GM12892 (cell line): ENCODE measurements around the gene ICE2. TPM values are rescaled to one million over a fixed set of nuclear protein-coding genes. Genes with fewer than 3 reads are reported as not detected.
A peak's percentile ranks its signal among the peaks of the same experiment; 100 is the strongest.

Experiments
- DNase-seq: peaks from one replicate; pipeline ENCODE4 v3.0.0; 2011; ENCODE audit not compliant: insufficient read length
- FAIRE-seq: peaks from 2 replicates; lab custom pipeline; 2011; peaks lifted over from hg19 to GRCh38; lab: Jason Lieb, UNC
- POLR2A ChIP-seq: IDR thresholded peaks from 2 replicates; pipeline ENCODE4 v1.6.1; 2011; ENCODE audit warnings: low read depth, low read length, control low read depth
- POLR2AphosphoS5 ChIP-seq: IDR thresholded peaks from 2 replicates; pipeline ENCODE4 v1.6.1; 2011; ENCODE audit warnings: low read depth, low read length, control low read depth
- TAF1 ChIP-seq: IDR thresholded peaks from 2 replicates; pipeline ENCODE4 v1.6.1; 2011; ENCODE audit warnings: low read depth, mild to moderate bottlenecking, control low read depth, low read length, borderline replicate concordance
- polyA plus RNA-seq: library from polyadenylated mRNA; unstranded; fragments of >200 nt; gene quantifications from one replicate; pipeline ENCODE4 v1.2.1, GENCODE V29; 2012; ENCODE audit warnings: missing spikeins, inconsistent platforms; ENCODE audit not compliant: missing spikeins

ICE2 gene
- 36.3 TPM for polyA plus RNA-seq

GRCh38 chr15:60478566-60479360 lies at the start of gene ICE2:
TSS of gene ICE2 (minus strand) at chr15:60479142. CDS start at chr15:60477977, 1,165 bp downstream.
- peak; percentile 93 for FAIRE-seq
- peak; percentile 53 for DNase-seq
- TF ChIP-seq POLR2AphosphoS5 (peak; percentile 98), TAF1 (peak; percentile 86), POLR2A (peak; percentile 98)

- FAIRE-seq (no peak), DNase-seq (no peak)
- no peak for TF ChIP-seq POLR2AphosphoS5
- no peak for TF ChIP-seq TAF1
- no peak for TF ChIP-seq POLR2A
Observed at GRCh38 chr15:60528530-60528929, 49.6 kb upstream of the ICE2 start.

GRCh38 chr15:60527456-60527855 lies 48.5 kb upstream of the ICE2 start:
- FAIRE-seq (no peak), DNase-seq (no peak)
- TF ChIP-seq POLR2A (no peak), POLR2AphosphoS5 (no peak), TAF1 (no peak)

GRCh38 chr15:60526127-60526616 lies 47.2 kb upstream of the ICE2 start:
- TF ChIP-seq POLR2AphosphoS5 (no peak), TAF1 (no peak), POLR2A (no peak)
- no peak for FAIRE-seq
- DNase-seq: no peak

GRCh38 chr15:60525341-60526039 lies 46.5 kb upstream of the ICE2 start:
- FAIRE-seq (no peak), DNase-seq (no peak)
- no peak for TF ChIP-seq POLR2A
- no peak for TF ChIP-seq TAF1
- no peak for TF ChIP-seq POLR2AphosphoS5

- no peak for DNase-seq
- FAIRE-seq: no peak
- no peak for TF ChIP-seq POLR2AphosphoS5
- TF ChIP-seq TAF1: no peak
- TF ChIP-seq POLR2A: no peak
Observed at GRCh38 chr15:60523056-60523455, 44.1 kb upstream of the ICE2 start.

- peak; percentile 91 for FAIRE-seq
- no peak for TF ChIP-seq POLR2AphosphoS5
- DNase-seq: peak; percentile 13
Observed at GRCh38 chr15:60520825-60521368, 42.0 kb upstream of the ICE2 start.

- no peak for TF ChIP-seq POLR2AphosphoS5
- TF ChIP-seq TAF1: no peak
- DNase-seq: no peak
- peak; percentile 56 for FAIRE-seq
Observed at GRCh38 chr15:60520013-60520824, 41.3 kb upstream of the ICE2 start.

GRCh38 chr15:60519218-60519617 lies 40.3 kb upstream of the ICE2 start:
- DNase-seq (no peak), FAIRE-seq (no peak)
- no peak for TF ChIP-seq TAF1
- no peak for TF ChIP-seq POLR2A
- no peak for TF ChIP-seq POLR2AphosphoS5

- DNase-seq: no peak
- TF ChIP-seq POLR2A (no peak), TAF1 (no peak)
- FAIRE-seq: no peak
Observed at GRCh38 chr15:60518511-60518910, 39.6 kb upstream of the ICE2 start.
